ENCODE results near the gene ZNF256. TPM values are rescaled to one million over a fixed set of nuclear protein-coding genes. Genes with fewer than 3 reads are reported as not detected.

Gene ZNF256
- total RNA-seq: 3.7 TPM

GRCh38 chr19:57947419-57948134, at the start of gene ZNF256:
Gene ZNF256 (minus strand): TSS chr19:57947706. CDS start chr19:57947474, 232 bp downstream.
- Histone ChIP-seq H3K27me3 (no peaks in the 10 kb centered on the region), H3K9me3 (peaks cover 6% of the 10 kb centered on the region), H3K27ac (peak within 1 kb of the TSS; percentile 15), H3K4me3 (peak within 1 kb of the TSS; percentile 70 to 80), H3K4me1 (peaks cover 17% of the 10 kb centered on the region), H3K36me3 (peaks cover 0 to 21% of the 10 kb centered on the region in 2 donors)
- DNase-seq (ENCODE audit: extremely low spot score in 2 of 2): no peak
- intact Hi-C loops (cut with DNase I): no loop called here
- TF ChIP-seq POLR2AphosphoS5 (IDR thresholded peaks at IDR 0.05; ENCODE audit: insufficient read depth in 1 of 2, low read depth in 1 of 2): peak; percentile 66 to 95
- TF ChIP-seq CTCF (IDR thresholded peaks at IDR 0.05): peak; percentile 16 to 43 (median 24)
- no peak for TF ChIP-seq POLR2A (IDR thresholded peaks at IDR 0.05)

- DNase-seq (ENCODE audit: extremely low spot score in 2 of 2): no peak
- TF ChIP-seq POLR2A (IDR thresholded peaks at IDR 0.05) (no peak), POLR2AphosphoS5 (IDR thresholded peaks at IDR 0.05; ENCODE audit: insufficient read depth in 1 of 2, low read depth in 1 of 2) (no peak), CTCF (IDR thresholded peaks at IDR 0.05) (no peak)
- Histone ChIP-seq H3K9me3 (peaks cover 52% of the 10 kb centered on the region), H3K4me1 (no peaks in the 10 kb centered on the region), H3K27ac (no peak overlapping the region), H3K27me3 (no peaks in the 10 kb centered on the region), H3K4me3 (no peak overlapping the region), H3K36me3 (peaks cover 1 to 88% of the 10 kb centered on the region in 2 donors)
- intact Hi-C loops (cut with DNase I): no loop called here
Measured at GRCh38 chr19:57992841-57993240, 45.3 kb upstream of the ZNF256 start.

- intact Hi-C loops (cut with DNase I): no loop called here
Measured at GRCh38 chr19:57978586-57979289, 31.2 kb upstream of the ZNF256 start.

GRCh38 chr19:57974434-57974833, 26.9 kb upstream of the ZNF256 start, which contains the start of gene C19orf18:
Gene C19orf18 (minus strand): TSS chr19:57974534. CDS start chr19:57974432, 102 bp downstream.
- Histone ChIP-seq H3K4me1 (no peaks in the 10 kb centered on the region), H3K9me3 (peaks cover 83% of the 10 kb centered on the region), H3K27me3 (no peaks in the 10 kb centered on the region), H3K27ac (no peak within 1 kb of the TSS), H3K36me3 (peaks cover 0 to 45% of the 10 kb centered on the region in 2 donors), H3K4me3 (no peak within 1 kb of the TSS)
- TF ChIP-seq CTCF (IDR thresholded peaks at IDR 0.05) (no peak), POLR2A (IDR thresholded peaks at IDR 0.05) (no peak), POLR2AphosphoS5 (IDR thresholded peaks at IDR 0.05; ENCODE audit: insufficient read depth in 1 of 2, low read depth in 1 of 2) (no peak)
- intact Hi-C loops (cut with DNase I): no loop called here
- no peak for DNase-seq (ENCODE audit: extremely low spot score in 2 of 2)

More at GRCh38 chr19:57978586-57979289, 31.2 kb upstream of the ZNF256 start:
- no peak for DNase-seq (ENCODE audit: extremely low spot score in 2 of 2)
- H3K4me3 ChIP-seq: peak overlapping the region in 1 of 2 donors; percentile 11
- H3K4me1 ChIP-seq: no peaks in the 10 kb centered on the region
- TF ChIP-seq CTCF (IDR thresholded peaks at IDR 0.05) (no peak), POLR2A (IDR thresholded peaks at IDR 0.05) (no peak), POLR2AphosphoS5 (IDR thresholded peaks at IDR 0.05; ENCODE audit: insufficient read depth in 1 of 2, low read depth in 1 of 2) (no peak)
- H3K27me3 ChIP-seq: no peaks in the 10 kb centered on the region
- no peak overlapping the region for H3K27ac ChIP-seq
- H3K36me3 ChIP-seq: peaks cover 7 to 82% of the 10 kb centered on the region in 2 donors
- H3K9me3 ChIP-seq: peaks cover 91% of the 10 kb centered on the region
